Renal pelvis (tissue), 4 donors: Measurements from ENCODE around the gene TPST2. TPM values are rescaled to one million over a fixed set of nuclear protein-coding genes. Genes with fewer than 3 reads are reported as not detected.

ENCODE experiments used
- DNase-seq: peaks from one replicate; pipeline ENCODE4 v3.0.0-alpha.2; 2013
- polyA plus RNA-seq, 3 donors: library from polyadenylated mRNA; unstranded; fragments of 120-200 nt; gene quantifications; one replicate each; pipeline ENCODE4 v1.2.1, GENCODE V29; 2013; ENCODE audit not compliant: insufficient read length in 3 of 3

TPST2 gene
- polyA plus RNA-seq, 3 donors: 24.9 to 30.3 (median 29.8) TPM

DNA sequence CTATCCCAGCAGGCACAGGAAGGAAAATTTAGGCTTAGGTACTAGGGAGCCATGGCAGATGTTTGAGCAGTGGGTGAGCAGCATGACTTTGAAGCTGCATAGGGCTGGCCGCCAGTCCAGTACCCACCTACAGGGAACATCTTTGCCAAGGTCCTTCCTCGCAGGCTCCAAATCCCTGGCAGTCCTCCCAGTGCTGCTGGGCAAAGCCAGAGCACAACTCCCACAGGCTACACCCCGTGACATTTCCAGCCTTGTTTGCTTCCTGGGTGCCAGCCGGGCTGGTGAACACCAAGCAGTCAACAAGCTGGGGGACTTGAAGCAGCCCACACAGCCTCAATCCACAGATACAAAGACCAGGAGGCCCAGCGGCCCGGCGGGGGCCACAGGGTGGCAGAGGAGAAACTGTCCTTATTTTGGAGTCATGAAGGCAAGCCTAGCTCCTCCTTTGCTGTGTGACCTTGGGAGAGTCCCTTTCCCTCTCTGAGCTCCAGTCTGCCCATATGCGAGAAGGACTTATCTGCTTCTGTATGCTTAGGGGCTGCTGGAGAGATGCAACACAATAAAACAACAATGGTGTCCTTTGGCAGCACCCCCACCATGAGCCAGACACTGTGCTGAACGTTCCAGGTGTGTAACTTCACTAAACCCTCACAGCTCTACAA lies 28.0 kb downstream of the TPST2 start:
- no peak for DNase-seq

GRCh38 chr22:26559961-26560575 lies 29.9 kb downstream of the TPST2 start:
- DNase-seq: no peak

- no peak for DNase-seq
Observed at GRCh38 chr22:26558248-26558895, 31.6 kb downstream of the TPST2 start.

DNA sequence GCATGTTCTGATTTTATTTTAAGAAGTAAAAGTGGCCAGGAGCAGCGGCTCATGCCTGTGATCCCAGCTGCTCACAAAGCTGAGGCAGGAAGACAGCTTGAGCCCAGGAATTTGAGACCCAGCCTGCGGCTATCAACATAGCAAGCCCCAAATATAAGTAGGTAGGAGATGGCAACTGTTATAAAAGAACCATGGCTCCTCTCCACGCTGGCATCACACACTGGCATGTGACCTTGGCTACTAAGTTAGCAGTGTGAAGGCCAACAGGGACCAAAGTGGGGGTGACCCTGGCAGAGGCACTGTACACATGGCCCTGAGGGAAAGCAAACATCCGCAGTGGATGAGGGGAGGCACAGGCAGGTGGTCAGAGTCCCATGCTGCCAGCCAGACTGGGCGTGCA lies 33.0 kb downstream of the TPST2 start:
- DNase-seq: no peak

DNA sequence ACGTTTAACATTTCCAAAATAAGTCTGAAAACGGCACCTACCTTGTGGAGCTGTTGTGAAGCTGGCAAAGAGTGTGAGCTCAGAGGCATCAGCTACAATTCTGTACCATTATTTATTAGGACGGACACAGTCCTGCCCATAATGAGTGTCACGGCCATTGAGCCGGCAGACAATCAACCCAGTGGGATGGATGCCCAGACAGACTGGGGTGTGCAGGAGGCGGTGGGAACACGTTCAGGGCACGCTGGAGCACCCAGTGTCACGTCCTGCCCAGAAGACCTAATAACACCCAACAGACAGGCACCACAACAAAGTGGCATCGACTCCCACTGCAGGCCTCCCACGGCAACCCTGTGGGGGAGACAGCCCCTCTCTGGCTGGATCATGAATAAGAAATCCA lies 34.5 kb downstream of the TPST2 start:
- no peak for DNase-seq

DNA sequence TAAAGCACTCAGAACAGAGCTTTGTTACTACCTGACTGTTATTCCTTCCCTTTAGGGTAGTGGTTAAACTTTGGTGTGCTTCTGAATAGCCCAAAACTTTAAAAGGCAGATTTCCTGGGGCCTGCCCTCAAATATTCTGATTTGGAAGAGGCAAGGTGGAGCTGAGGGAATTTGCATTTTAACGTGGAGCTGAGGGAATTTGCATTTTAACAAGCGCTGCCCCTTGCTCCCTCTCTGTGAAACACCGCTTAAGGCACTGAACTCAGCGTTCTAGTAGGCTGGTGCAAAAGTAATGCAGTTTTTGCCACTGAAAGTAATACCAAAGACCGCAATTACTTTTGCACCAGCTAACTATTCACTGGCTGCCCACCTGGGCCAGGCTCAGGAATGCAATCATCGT lies 35.0 kb downstream of the TPST2 start:
- no peak for DNase-seq

- DNase-seq: no peak
Observed at GRCh38 chr22:26553056-26553752, 36.7 kb downstream of the TPST2 start.

DNA sequence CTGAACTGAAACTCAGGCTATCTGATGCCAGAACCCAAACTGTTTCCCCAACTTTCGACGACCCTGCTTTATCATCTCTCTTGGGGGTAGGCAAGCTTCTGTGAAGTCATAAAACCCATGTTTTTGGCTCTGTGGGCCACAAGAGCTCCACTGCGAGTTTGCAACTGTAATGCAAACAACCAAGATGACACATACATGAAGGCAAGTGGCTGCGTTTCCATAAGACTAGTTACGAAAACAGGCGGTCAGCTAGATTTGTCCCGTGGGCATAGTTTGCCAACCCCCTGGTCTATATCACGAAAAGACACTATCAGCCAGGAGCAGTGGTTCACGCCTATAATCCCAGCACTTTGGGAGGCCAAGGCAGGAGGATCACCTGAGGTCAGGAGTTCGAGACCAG lies 37.5 kb downstream of the TPST2 start:
- no peak for DNase-seq

DNA sequence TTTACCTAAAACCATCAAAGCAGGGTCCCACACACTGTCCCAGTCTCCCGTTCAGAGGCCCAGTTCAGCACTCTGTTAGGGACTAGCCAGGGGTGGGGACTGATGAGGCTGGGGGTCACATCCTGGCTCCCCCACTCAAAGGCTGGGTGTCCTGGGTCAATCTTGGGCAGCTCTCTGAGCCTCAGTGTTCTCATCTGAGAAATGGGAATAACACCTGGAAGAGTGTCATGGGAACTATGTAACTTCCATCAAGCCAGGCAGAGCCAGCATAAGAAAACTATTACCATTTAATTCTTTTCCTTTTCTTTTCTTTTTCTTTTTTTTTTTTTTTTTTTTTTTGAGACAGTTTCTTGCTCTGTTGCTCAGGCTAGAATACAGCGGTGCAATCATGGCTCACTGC lies 38.4 kb downstream of the TPST2 start:
- DNase-seq: no peak

GRCh38 chr22:26550498-26551033 lies 39.4 kb downstream of the TPST2 start:
- DNase-seq: no peak

DNA sequence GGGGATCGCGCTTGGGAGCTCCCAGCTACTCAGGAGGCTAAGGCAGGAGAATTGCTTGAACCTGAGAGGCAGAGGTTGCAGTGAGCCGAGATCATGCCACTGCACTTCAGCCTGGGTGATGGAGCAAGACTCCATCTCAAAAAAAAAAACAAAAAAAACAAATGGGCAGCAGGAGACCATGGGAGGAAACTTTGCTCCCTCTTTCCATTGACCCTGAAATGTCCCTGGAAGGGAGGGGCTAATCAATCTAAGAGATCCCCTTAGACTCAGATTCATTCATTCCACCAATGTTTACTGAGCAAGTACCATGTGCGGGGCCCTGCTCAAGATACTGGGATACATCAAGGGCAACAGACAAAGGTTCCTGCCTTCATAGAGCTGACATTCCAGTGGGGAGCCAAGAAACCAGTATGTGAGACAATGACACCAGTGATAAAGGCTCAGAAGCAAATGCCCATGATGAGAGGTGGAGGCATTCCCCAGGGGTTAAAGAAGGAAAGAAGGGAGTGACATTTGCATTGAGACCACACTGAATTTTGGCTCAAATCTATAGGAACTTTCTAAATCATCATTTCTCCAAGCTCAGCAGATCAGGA lies 39.9 kb downstream of the TPST2 start:
- DNase-seq: no peak

GRCh38 chr22:26548984-26549383 lies 40.9 kb downstream of the TPST2 start:
- DNase-seq: no peak

DNA sequence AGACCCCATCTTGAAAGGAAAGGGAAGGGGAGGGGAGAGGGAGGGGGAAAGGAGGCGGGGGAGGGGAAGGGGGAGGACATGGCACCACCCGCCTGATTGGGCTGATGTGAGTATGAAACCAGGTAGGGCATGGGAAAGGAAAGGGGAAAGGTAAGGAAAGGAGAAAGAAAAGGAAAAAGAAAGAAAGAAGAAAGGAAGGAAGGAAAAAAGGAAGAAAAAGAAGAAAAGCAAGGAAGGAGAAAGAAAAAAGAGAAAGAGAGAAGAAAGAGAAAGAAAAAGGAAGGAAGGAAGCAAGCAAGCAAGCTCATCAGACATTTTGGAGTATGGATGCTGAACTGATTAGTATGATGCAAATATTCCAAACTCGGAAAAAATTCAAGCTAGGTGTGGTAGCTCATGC lies 41.6 kb downstream of the TPST2 start:
- no peak for DNase-seq

GRCh38 chr22:26547837-26548236 lies 42.1 kb downstream of the TPST2 start:
- DNase-seq: no peak

DNA sequence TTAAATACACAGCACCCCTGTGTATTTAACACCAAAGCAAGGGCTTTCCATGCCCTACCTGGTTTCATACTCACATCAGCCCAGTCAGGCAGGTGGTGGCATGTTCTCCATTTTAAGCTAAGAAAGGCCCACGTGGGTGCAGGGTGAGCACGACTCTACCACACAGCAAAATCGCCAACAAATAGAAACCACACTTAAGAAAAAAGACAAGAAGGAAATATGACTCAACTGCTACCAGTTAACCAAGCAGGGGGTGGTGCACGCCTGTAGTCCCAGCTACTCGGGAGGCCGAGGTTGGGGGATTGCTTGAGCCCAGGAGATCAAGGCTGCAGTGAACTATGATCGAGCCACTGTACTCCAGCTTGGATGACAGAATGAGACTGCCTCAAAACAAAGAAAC lies 42.5 kb downstream of the TPST2 start:
- DNase-seq: no peak

DNA sequence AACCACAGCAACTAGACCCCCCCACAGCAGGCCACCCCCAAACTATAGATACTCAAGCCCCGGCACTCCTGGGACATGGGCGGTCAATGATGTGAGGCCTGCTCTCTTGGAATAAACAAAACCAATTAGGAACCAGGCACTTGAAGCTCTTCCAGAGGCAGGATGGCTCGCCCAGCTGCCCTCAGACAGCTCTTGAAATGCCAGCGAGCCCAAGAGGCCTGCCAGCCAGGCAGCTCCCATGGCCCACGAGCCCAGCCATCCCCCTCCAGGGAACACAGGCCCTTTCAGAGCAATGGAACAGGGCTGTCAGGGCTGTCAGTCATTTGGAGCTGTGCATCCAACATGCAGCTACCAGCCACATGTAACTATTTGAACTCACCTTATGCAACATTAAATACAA lies 43.6 kb downstream of the TPST2 start:
- no peak for DNase-seq

DNA sequence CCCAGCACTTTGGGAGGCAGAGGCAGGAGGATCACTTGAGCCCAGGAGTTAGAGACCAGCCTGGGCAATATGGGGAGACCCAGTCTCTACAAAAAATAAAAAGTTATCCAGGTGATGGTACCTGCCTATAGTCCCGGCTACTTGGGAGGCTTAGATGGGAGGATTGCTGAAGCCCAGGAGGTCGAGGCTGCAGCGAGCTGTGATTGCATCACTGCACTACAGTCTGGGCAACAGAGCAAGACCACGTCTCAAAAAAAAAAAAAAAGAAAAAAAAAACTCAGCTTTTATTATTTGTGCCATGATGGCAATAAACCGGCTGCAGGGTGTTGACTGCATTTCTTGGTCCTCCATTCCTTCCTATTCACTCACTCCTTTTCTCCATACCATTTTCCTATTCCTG lies 44.1 kb downstream of the TPST2 start:
- DNase-seq: no peak

DNA sequence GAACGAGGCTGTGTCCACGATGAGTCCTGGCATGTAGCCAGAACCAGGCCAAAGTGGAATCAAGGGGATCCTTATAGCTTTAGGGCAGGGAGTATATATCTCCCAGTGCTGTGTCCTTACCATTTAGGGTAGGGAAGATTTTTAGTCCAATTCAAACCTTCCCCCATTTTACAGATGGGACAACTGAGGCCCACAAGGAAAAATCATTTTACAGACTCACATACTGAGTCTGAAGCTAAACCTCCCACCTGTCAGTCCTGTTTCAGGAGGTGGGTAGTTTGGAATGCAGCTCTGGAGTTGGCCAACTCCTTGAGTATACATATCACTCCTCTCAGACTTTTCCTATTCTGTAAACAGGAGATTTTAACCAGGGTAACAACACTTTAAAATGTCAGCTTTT lies 44.5 kb downstream of the TPST2 start:
- DNase-seq: no peak

DNA sequence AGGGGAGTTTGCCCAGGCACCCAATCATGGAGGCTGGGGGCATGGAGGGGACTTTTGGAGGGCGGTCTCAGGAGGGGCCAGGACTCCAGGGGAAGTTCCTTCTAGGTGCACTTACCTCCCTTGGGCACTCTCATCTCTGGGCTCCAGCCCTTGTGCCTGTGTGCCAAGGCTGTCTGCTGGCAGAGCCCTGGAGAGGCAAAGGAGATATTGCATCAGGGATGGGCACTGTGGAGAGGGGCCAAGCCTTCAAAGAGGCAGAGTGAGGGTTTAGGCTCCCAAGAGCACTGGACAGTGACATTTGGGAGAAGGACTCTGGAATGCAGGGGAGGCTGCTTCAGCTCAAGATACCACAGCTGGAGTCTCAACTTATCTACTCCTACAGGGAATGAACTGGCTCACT lies 45.4 kb downstream of the TPST2 start:
- no peak for DNase-seq

DNA sequence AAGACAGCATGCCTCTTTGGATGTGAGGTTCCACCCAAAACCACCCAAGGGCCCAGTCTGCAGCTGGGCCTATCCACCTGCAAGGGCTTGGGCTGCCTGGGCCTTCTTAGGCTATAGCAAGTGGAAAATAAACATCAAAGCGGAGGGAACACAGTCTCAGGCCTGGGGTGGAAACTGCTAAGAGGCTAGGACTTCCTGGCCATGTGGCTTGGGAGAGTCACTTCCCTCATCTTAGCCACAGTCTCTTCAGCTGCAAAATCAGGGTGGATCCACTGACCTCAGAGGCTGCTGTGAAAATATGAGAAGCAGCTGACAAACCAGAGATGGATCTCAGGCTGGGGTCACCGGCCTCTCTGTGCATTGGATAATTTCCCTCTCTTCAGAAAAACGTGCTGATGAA lies 47.1 kb downstream of the TPST2 start:
- DNase-seq: no peak

DNA sequence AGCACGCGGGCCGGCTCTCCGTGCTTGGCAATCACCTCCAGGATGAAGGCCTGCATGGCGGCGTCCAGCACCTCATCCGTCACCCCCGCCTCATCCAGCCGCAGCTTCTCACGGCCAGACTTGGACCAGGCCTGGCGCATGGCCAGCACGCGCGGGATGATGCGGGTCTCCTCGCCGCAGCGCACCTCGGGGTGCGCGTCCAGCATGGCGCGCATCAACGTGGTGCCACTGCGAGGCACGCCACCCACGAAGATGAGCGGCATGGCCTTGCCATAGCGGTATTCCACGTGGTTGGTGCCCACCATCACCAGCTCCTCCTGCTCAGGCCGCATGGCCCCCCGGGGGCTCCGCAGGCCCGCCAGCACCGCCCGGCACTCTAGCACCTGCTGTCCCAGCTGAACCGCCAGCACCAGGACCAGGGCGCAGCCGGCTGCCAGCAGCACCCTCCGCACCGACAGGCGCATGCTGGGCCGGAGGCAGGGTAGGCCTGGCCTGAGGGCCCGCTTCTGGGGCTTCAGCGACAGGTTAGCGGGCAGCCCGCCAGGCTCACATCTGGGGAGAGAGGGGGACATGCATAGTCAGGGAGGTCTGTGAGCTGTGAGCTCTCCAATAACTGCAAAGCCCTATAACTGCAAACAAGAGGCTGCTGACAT lies 48.6 kb downstream of the TPST2 start:
- DNase-seq: no peak

DNA sequence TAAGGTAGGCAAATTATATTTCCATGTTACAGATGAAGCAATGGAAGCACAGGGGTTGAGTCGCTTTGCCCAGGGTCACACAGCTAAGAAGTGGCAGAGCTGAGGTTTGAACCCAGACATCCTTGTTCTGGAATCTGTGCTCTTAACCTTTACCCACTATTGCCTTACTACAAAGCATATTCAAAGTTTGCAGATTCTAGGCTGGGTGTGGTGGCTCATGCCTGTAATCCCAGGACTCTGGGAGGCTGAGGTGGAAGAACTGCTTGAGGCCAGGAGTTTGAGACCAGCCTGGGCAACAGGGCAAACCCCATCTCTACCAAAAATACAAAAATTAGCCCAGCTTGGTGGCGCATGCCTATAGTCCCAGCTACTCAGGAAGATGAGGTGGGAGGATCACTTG lies 49.8 kb downstream of the TPST2 start:
- DNase-seq: no peak
